Measurements from ENCODE around the gene OSBPL2. TPM values are rescaled to one million over a fixed set of nuclear protein-coding genes. Genes with fewer than 3 reads are reported as not detected.

The OSBPL2 gene
- total and polyA plus RNA-seq, 2 donors (not counting 3 experiments of a cell fraction or from before 2014, with no cell fraction given), result 13.1 to 33.0 TPM

GRCh38 chr20:62292108-62292507 lies 53.8 kb downstream of the OSBPL2 start:
- no peaks in the 10 kb centered on the region for H3K4me1 ChIP-seq (ENCODE audit: control insufficient read depth, extremely low read depth, insufficient read depth, low read length)
- H2AFZ ChIP-seq (ENCODE audit: low read depth, low read length), result no peak overlapping the region
- no peaks in the 10 kb centered on the region for H3K9me3 ChIP-seq (replicated peaks; ENCODE audit: control insufficient read depth, insufficient read depth, low read length)
- POLR2A ChIA-PET, result interaction anchor here (0.7 kb wide), 1 partner anchor 9 kb away, joined by 3 read pairs; no protein-coding TSS in a partner anchor
- H3K9ac ChIP-seq (replicated peaks; ENCODE audit: extremely low read depth, insufficient read depth, low read length), result no peak overlapping the region
- no peak overlapping the region for H3K4me3 ChIP-seq (replicated peaks in 1 of 3; ENCODE audit: insufficient read depth in 1 of 3, low read depth in 1 of 3, low read length in 3 of 3)
- FAIRE-seq (no peak), DNase-seq (ENCODE audit: low read depth, low spot score) (no peak)
- H3K79me2 ChIP-seq (ENCODE audit: control insufficient read depth, insufficient read depth, low read length), result no peaks in the 10 kb centered on the region
- H3K9me1 ChIP-seq (replicated peaks; ENCODE audit: control insufficient read depth, extremely low read depth, insufficient read depth, low read length), result no peaks in the 10 kb centered on the region
- CTCF ChIA-PET, result no interaction called here
- H3K27me3 ChIP-seq (ENCODE audit: control insufficient read depth in 2 of 2, insufficient read depth in 2 of 2, low read length in 2 of 2), result no peaks in the 10 kb centered on the region
- no TSS peak for BruUV-seq (replicated peaks)
- peaks cover 2 to 14% of the 10 kb centered on the region in 2 experiments for H3K36me3 ChIP-seq (ENCODE audit: control insufficient read depth in 2 of 2, extremely low read depth in 1 of 2, insufficient read depth in 2 of 2, low read length in 2 of 2)
- H3K27ac ChIP-seq (ENCODE audit: insufficient read depth, low read depth, low read length), result no peak overlapping the region
- no peaks in the 10 kb centered on the region for H4K20me1 ChIP-seq (replicated peaks; ENCODE audit: control insufficient read depth, extremely low read depth, insufficient read depth, low read length)
- intact Hi-C loops (cut with micrococcal nuclease), result no loop called here
- TF ChIP-seq POLR2AphosphoS5 (IDR thresholded peaks at IDR 0.05; ENCODE audit: insufficient read depth, low read depth, low read length) (no peak), MYC (IDR thresholded peaks at IDR 0.05; ENCODE audit: low read depth, low read length) (no peak), EZH2 (IDR thresholded peaks at IDR 0.05; ENCODE audit: borderline replicate concordance, low read depth, low read length, severe bottlenecking) (no peak), MAX (IDR thresholded peaks at IDR 0.05; ENCODE audit: insufficient read depth, insufficient read length) (no peak)
- dilution Hi-C loops (cut with MboI; ENCODE audit: extremely low pct_ligation_motif_present, low sequenced_read_pairs), result no loop called here
- H3K4me2 ChIP-seq (ENCODE audit: insufficient read depth, low read length), result no peak overlapping the region

GRCh38 chr20:62293111-62293784 lies 54.9 kb downstream of the OSBPL2 start:
- no peak overlapping the region for H3K4me3 ChIP-seq (replicated peaks in 1 of 3; ENCODE audit: insufficient read depth in 1 of 3, low read depth in 1 of 3, low read length in 3 of 3)
- POLR2A ChIA-PET, result no interaction called here
- no peaks in the 10 kb centered on the region for H3K27me3 ChIP-seq (ENCODE audit: control insufficient read depth in 2 of 2, insufficient read depth in 2 of 2, low read length in 2 of 2)
- dilution Hi-C loops (cut with MboI; ENCODE audit: extremely low pct_ligation_motif_present, low sequenced_read_pairs), result no loop called here
- no peak overlapping the region for H3K27ac ChIP-seq (ENCODE audit: insufficient read depth, low read depth, low read length)
- H4K20me1 ChIP-seq (replicated peaks; ENCODE audit: control insufficient read depth, extremely low read depth, insufficient read depth, low read length), result no peaks in the 10 kb centered on the region
- CTCF ChIA-PET, result no interaction called here
- intact Hi-C loops (cut with micrococcal nuclease), result no loop called here
- peaks cover 2 to 14% of the 10 kb centered on the region in 2 experiments for H3K36me3 ChIP-seq (ENCODE audit: control insufficient read depth in 2 of 2, extremely low read depth in 1 of 2, insufficient read depth in 2 of 2, low read length in 2 of 2)
- FAIRE-seq (no peak), DNase-seq (ENCODE audit: low read depth, low spot score) (no peak)
- H3K79me2 ChIP-seq (ENCODE audit: control insufficient read depth, insufficient read depth, low read length), result no peaks in the 10 kb centered on the region
- H3K4me2 ChIP-seq (ENCODE audit: insufficient read depth, low read length), result no peak overlapping the region
- H3K9me1 ChIP-seq (replicated peaks; ENCODE audit: control insufficient read depth, extremely low read depth, insufficient read depth, low read length), result no peaks in the 10 kb centered on the region
- BruUV-seq (replicated peaks), result no TSS peak
- no peaks in the 10 kb centered on the region for H3K9me3 ChIP-seq (replicated peaks; ENCODE audit: control insufficient read depth, insufficient read depth, low read length)
- no peaks in the 10 kb centered on the region for H3K4me1 ChIP-seq (ENCODE audit: control insufficient read depth, extremely low read depth, insufficient read depth, low read length)
- TF ChIP-seq JUN (IDR thresholded peaks at IDR 0.05; ENCODE audit: borderline replicate concordance, insufficient read depth, insufficient read length, low read depth) (no peak), CTCF (IDR thresholded peaks at IDR 0.05; ENCODE audit: extremely low read depth in 1 of 2, insufficient read depth in 1 of 2, low read depth in 1 of 2, low read length in 2 of 2) (no peak), MAX (IDR thresholded peaks at IDR 0.05; ENCODE audit: insufficient read depth, insufficient read length) (no peak), POLR2A (IDR thresholded peaks at IDR 0.05; ENCODE audit: low read depth, low read length) (no peak), MYC (IDR thresholded peaks at IDR 0.05; ENCODE audit: low read depth, low read length) (no peak), EZH2 (IDR thresholded peaks at IDR 0.05; ENCODE audit: borderline replicate concordance, low read depth, low read length, severe bottlenecking) (no peak), FOS (IDR thresholded peaks at IDR 0.05; ENCODE audit: borderline replicate concordance, insufficient read depth, low read length) (no peak), POLR2AphosphoS5 (IDR thresholded peaks at IDR 0.05; ENCODE audit: insufficient read depth, low read depth, low read length) (no peak), GATA2 (IDR thresholded peaks at IDR 0.05; ENCODE audit: insufficient read depth, insufficient read length, low read depth, low read length) (no peak)
- no peak overlapping the region for H3K9ac ChIP-seq (replicated peaks; ENCODE audit: extremely low read depth, insufficient read depth, low read length)
- H2AFZ ChIP-seq (ENCODE audit: low read depth, low read length), result no peak overlapping the region

Measured in endothelial cell of umbilical vein (primary cell).